ENCODE data around the gene INPP5D. TPM values are rescaled to one million over a fixed set of nuclear protein-coding genes. Genes with fewer than 3 reads are reported as not detected.
A peak's percentile ranks its signal among the peaks of the same experiment; 100 is the strongest.

INPP5D gene
- total RNA-seq, 1 donor from 2014 or later: 79.2 TPM

DNA sequence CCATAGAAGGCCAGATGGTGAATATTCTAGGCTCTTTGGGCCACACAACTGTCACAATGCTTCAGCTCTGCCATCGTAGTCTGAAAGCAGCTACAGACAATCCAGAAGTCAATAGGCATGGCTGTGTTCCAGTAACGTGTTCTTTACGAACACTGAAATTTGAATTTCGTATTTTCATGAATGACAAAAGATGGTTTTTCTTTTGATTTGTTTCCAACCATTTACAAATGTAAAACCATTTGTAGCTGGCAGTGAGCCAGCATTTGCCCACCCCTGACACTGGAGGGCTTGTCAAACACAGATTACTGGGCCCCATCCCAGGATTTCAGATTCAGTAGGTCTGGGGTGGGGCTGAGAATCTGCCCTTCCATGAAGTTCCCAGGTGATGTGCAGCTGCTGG is 108.3 kb downstream of the INPP5D start:
- TF ChIP-seq, protein P1, sequence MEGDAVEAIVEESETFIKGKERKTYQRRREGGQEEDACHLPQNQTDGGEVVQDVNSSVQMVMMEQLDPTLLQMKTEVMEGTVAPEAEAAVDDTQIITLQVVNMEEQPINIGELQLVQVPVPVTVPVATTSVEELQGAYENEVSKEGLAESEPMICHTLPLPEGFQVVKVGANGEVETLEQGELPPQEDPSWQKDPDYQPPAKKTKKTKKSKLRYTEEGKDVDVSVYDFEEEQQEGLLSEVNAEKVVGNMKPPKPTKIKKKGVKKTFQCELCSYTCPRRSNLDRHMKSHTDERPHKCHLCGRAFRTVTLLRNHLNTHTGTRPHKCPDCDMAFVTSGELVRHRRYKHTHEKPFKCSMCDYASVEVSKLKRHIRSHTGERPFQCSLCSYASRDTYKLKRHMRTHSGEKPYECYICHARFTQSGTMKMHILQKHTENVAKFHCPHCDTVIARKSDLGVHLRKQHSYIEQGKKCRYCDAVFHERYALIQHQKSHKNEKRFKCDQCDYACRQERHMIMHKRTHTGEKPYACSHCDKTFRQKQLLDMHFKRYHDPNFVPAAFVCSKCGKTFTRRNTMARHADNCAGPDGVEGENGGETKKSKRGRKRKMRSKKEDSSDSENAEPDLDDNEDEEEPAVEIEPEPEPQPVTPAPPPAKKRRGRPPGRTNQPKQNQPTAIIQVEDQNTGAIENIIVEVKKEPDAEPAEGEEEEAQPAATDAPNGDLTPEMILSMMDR (IDR thresholded peaks at IDR 0.05; ENCODE audit: unreplicated experiment): no peak
- no peaks in the 10 kb centered on the region for H3K4me1 Mint-ChIP-seq (ENCODE audit: unreplicated experiment)
- H3K9me3 Mint-ChIP-seq (ENCODE audit: unreplicated experiment): no peaks in the 10 kb centered on the region
- H3K4me3 Mint-ChIP-seq (ENCODE audit: unreplicated experiment): no peak overlapping the region
- DNase-seq (ENCODE audit: low spot score): no peak
- H3K36me3 Mint-ChIP-seq (ENCODE audit: low read depth, unreplicated experiment): peaks cover 35% of the 10 kb centered on the region
- no peak overlapping the region for H3K27ac Mint-ChIP-seq (ENCODE audit: unreplicated experiment)
- peaks cover 14% of the 10 kb centered on the region for H3K27me3 Mint-ChIP-seq (ENCODE audit: unreplicated experiment)

- H3K4me1 Mint-ChIP-seq (ENCODE audit: unreplicated experiment): no peaks in the 10 kb centered on the region
- peaks cover 12% of the 10 kb centered on the region for H3K27me3 Mint-ChIP-seq (ENCODE audit: unreplicated experiment)
- peak overlapping the region; percentile 62 for H3K4me3 Mint-ChIP-seq (ENCODE audit: unreplicated experiment)
- peaks cover 30% of the 10 kb centered on the region for H3K36me3 Mint-ChIP-seq (ENCODE audit: low read depth, unreplicated experiment)
- TF ChIP-seq, protein P1 (IDR thresholded peaks at IDR 0.05; ENCODE audit: unreplicated experiment): no peak
- H3K27ac Mint-ChIP-seq (ENCODE audit: unreplicated experiment): no peak overlapping the region
- no peak for DNase-seq (ENCODE audit: low spot score)
- no peaks in the 10 kb centered on the region for H3K9me3 Mint-ChIP-seq (ENCODE audit: unreplicated experiment)
These were observed 108.8 kb downstream of the INPP5D start for GRCh38 chr2:233168919-233169318.

DNA sequence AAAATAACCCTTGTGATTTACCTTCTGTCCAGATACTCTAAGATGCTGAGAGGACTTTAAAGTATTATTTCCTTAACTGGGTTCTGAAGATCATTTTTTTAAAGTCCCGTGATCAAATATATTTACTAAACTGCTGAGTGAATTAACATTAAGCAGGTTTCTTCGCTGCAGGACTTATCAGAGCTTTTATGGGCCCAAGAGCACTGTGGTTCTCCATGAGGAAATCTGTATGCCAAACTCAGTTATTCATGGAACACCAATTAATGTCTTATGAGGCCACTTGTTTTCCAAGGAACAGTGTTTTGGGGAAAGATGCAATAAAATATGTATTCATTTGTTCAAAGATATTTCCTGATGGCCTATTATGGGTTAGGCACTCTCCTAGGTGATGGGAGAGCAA is 111.2 kb downstream of the INPP5D start:
- peak overlapping the region; percentile 9 for H3K4me3 Mint-ChIP-seq (ENCODE audit: unreplicated experiment)
- DNase-seq (ENCODE audit: low spot score): no peak
- no peak overlapping the region for H3K27ac Mint-ChIP-seq (ENCODE audit: unreplicated experiment)
- peaks cover 37% of the 10 kb centered on the region for H3K36me3 Mint-ChIP-seq (ENCODE audit: low read depth, unreplicated experiment)
- peaks cover 8% of the 10 kb centered on the region for H3K27me3 Mint-ChIP-seq (ENCODE audit: unreplicated experiment)
- TF ChIP-seq, protein P1 (IDR thresholded peaks at IDR 0.05; ENCODE audit: unreplicated experiment): no peak
- no peaks in the 10 kb centered on the region for H3K9me3 Mint-ChIP-seq (ENCODE audit: unreplicated experiment)
- no peaks in the 10 kb centered on the region for H3K4me1 Mint-ChIP-seq (ENCODE audit: unreplicated experiment)

DNA sequence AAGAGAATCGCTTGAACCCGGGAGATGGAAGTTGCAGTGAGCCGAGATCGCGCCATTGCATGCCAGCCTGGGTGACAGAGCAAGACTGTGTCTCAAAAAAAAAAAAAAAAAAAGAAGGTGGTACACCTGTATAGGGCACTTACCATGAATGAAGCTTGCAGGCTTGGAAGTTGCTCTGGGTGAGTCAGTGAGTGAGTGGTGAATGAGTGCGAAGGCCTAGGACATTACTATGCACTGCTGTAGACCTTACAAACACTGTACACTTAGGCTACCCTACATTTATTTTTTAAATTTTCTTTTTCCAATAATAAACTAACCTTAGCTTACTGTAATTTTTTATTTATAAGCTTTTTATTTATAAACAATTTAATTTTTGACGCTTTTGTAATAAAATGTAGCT is 113.0 kb downstream of the INPP5D start:
- peaks cover 8% of the 10 kb centered on the region for H3K27me3 Mint-ChIP-seq (ENCODE audit: unreplicated experiment)
- DNase-seq (ENCODE audit: low spot score): no peak
- no peak overlapping the region for H3K4me3 Mint-ChIP-seq (ENCODE audit: unreplicated experiment)
- no peaks in the 10 kb centered on the region for H3K9me3 Mint-ChIP-seq (ENCODE audit: unreplicated experiment)
- peaks cover 48% of the 10 kb centered on the region for H3K36me3 Mint-ChIP-seq (ENCODE audit: low read depth, unreplicated experiment)
- no peaks in the 10 kb centered on the region for H3K4me1 Mint-ChIP-seq (ENCODE audit: unreplicated experiment)
- H3K27ac Mint-ChIP-seq (ENCODE audit: unreplicated experiment): no peak overlapping the region
- TF ChIP-seq, protein P1 (IDR thresholded peaks at IDR 0.05; ENCODE audit: unreplicated experiment): no peak

DNA sequence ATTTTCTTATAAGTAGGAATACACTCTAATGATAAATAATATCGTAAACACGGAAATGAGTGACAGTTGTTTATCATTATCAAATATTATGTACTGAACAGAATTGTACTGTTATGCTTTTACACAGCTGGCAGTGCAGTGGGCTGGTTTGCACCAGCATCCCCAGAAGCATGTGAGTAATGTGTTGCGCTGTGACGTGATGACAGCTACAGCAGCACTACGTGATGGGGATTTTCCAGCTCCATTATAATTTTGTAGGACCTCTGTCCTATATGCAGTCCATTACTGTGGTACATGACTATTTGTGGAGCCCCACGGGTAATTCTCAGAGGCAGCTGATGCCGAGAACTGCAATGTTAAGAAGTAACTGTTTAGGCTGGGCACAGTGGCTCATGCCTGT is 114.0 kb downstream of the INPP5D start:
- Mint-ChIP-seq H3K4me3 (ENCODE audit: unreplicated experiment) (no peak overlapping the region), H3K27ac (ENCODE audit: unreplicated experiment) (no peak overlapping the region)

More for the DNA sequence above, 114.0 kb downstream of the INPP5D start:
- no peak for DNase-seq (ENCODE audit: low spot score)
- Mint-ChIP-seq H3K4me1 (ENCODE audit: unreplicated experiment) (peaks cover under 1% of the 10 kb centered on the region), H3K36me3 (ENCODE audit: low read depth, unreplicated experiment) (peaks cover 50% of the 10 kb centered on the region), H3K9me3 (ENCODE audit: unreplicated experiment) (no peaks in the 10 kb centered on the region), H3K27me3 (ENCODE audit: unreplicated experiment) (peaks cover 11% of the 10 kb centered on the region)
- TF ChIP-seq, protein P1 (IDR thresholded peaks at IDR 0.05; ENCODE audit: unreplicated experiment): no peak

Measured in endothelial cell (in vitro differentiated cells).